IPS DF 6.9 (cell line): Measurements from ENCODE around the gene GOLPH3L.
"Not testable (repeated sequence)": the region's sequence is repeated elsewhere in the genome, so short reads cannot be mapped to it uniquely, and the experiment has no call there.

Source experiments
- DNase-seq: peaks from one replicate; pipeline ENCODE4 v3.0.0-alpha.2; 2013; ENCODE audit warnings: low read depth, low spot score
- H3K27ac ChIP-seq: one replicate; pipeline ENCODE4 v1.5.1; 2013; ENCODE audit warnings: low read length, control low read depth
- H3K27me3 ChIP-seq: 2 replicates; pipeline ENCODE4 v1.6.1; 2013; ENCODE audit warnings: mild to moderate bottlenecking, low read length; ENCODE audit not compliant: control insufficient read depth, insufficient read depth
- H3K36me3 ChIP-seq: 2 replicates; pipeline ENCODE4 v1.6.1; 2013; ENCODE audit warnings: low read length; ENCODE audit not compliant: control insufficient read depth, insufficient read depth
- H3K4me1 ChIP-seq: 2 replicates; pipeline ENCODE4 v1.6.1; 2013; ENCODE audit warnings: low read length; ENCODE audit not compliant: control insufficient read depth, insufficient read depth
- H3K4me3 ChIP-seq: 2 replicates; pipeline ENCODE4 v1.5.1; 2013; ENCODE audit warnings: mild to moderate bottlenecking, low read length
- H3K9me3 ChIP-seq: 2 replicates; pipeline ENCODE4 v1.6.1; 2013; ENCODE audit warnings: low read length, inconsistent platforms; ENCODE audit not compliant: control insufficient read depth, insufficient read depth
- WGBS: extraction: QIAGEN DNeasy Blood & Tissue Kit; methylation state at CpG from one replicate; pipeline ENCODE4 v1.1.7; 2013; ENCODE audit warnings: mixed read lengths, missing lambda C conversion rate; ENCODE audit not compliant: insufficient read length, insufficient coverage; 5-methylcytosine and 5-hydroxymethylcytosine counted together

Gene GOLPH3L

GRCh38 chr1:150696995-150697927 is at the start of gene GOLPH3L:
GOLPH3L (minus strand) TSS chr1:150697154; CDS start chr1:150694838, 2,316 bp downstream.
- WGBS, result no CpG with 5 or more reads among the region's 18 CpGs
- no peaks in the 10 kb centered on the region for H3K27me3 ChIP-seq
- no peak within 1 kb of the TSS for H3K27ac ChIP-seq
- H3K36me3 ChIP-seq, result no peaks in the 10 kb centered on the region
- H3K9me3 ChIP-seq, result no peaks in the 10 kb centered on the region
- peak within 1 kb of the TSS; percentile 94; the same call in 1 of the 2 replicates for H3K4me3 ChIP-seq
- DNase-seq, result peak; percentile 97
- no peaks in the 10 kb centered on the region for H3K4me1 ChIP-seq

GRCh38 chr1:150730130-150730721 is 33.3 kb upstream of the GOLPH3L start:
- Histone ChIP-seq H3K36me3 (no peaks in the 10 kb centered on the region), H3K27me3 (no peaks in the 10 kb centered on the region), H3K27ac (no peak overlapping the region), H3K9me3 (no peaks in the 10 kb centered on the region), H3K4me1 (no peaks in the 10 kb centered on the region), H3K4me3 (no peak overlapping the region)
- no CpG with 5 or more reads among the region's 3 CpGs for WGBS
- DNase-seq, result no peak

- no peaks in the 10 kb centered on the region for H3K36me3 ChIP-seq
- WGBS, result no CpG with 5 or more reads among the region's 2 CpGs
- no peak for DNase-seq
- H3K27me3 ChIP-seq, result no peaks in the 10 kb centered on the region
- no peaks in the 10 kb centered on the region for H3K4me1 ChIP-seq
- no peaks in the 10 kb centered on the region for H3K9me3 ChIP-seq
- no peak overlapping the region for H3K4me3 ChIP-seq
- no peak overlapping the region for H3K27ac ChIP-seq
Measured at GRCh38 chr1:150724336-150724735, 27.4 kb upstream of the GOLPH3L start.

- DNase-seq, result no peak
Measured at GRCh38 chr1:150720703-150721102, 23.7 kb upstream of the GOLPH3L start, which contains the start of gene HORMAD1. HORMAD1 (minus strand) TSS chr1:150720895; CDS start chr1:150719505, 1,390 bp downstream.

GRCh38 chr1:150720098-150720497 is 23.1 kb upstream of the GOLPH3L start:
- no CpG with 5 or more reads among the region's 21 CpGs for WGBS
- no peak for DNase-seq
- H3K4me3 ChIP-seq, result no peak overlapping the region

More at GRCh38 chr1:150720703-150721102, 23.7 kb upstream of the GOLPH3L start, which contains the start of gene HORMAD1:
- H3K4me1 ChIP-seq, result no peaks in the 10 kb centered on the region
- H3K4me3 ChIP-seq, result no peak within 1 kb of the TSS; the same call in 1 of the 2 replicates
- no peaks in the 10 kb centered on the region for H3K27me3 ChIP-seq
- no peaks in the 10 kb centered on the region for H3K36me3 ChIP-seq
- no peaks in the 10 kb centered on the region for H3K9me3 ChIP-seq
- WGBS, result no CpG with 5 or more reads among the region's 24 CpGs
- no peak within 1 kb of the TSS for H3K27ac ChIP-seq

GRCh38 chr1:150718225-150718891 is 21.4 kb upstream of the GOLPH3L start:
- Histone ChIP-seq H3K9me3 (no peaks in the 10 kb centered on the region), H3K4me3 (no peak overlapping the region), H3K27me3 (no peaks in the 10 kb centered on the region), H3K27ac (no peak overlapping the region), H3K4me1 (no peaks in the 10 kb centered on the region), H3K36me3 (no peaks in the 10 kb centered on the region)
- WGBS, result 100% methylated on average over 1 of the region's 11 CpGs
- DNase-seq, result no peak

More at GRCh38 chr1:150720098-150720497, 23.1 kb upstream of the GOLPH3L start:
- Histone ChIP-seq H3K36me3 (no peaks in the 10 kb centered on the region), H3K27me3 (no peaks in the 10 kb centered on the region), H3K9me3 (no peaks in the 10 kb centered on the region), H3K27ac (no peak overlapping the region), H3K4me1 (no peaks in the 10 kb centered on the region)

GRCh38 chr1:150709031-150709430 is 12.1 kb upstream of the GOLPH3L start:
- H3K27ac ChIP-seq, DNase-seq, H3K4me3 ChIP-seq, H3K9me3 ChIP-seq, H3K4me1 ChIP-seq, H3K27me3 ChIP-seq, H3K36me3 ChIP-seq: not testable (repeated sequence)
- WGBS, result no CpG with 5 or more reads among the region's 1 CpG

- H3K36me3 ChIP-seq, result no peaks in the 10 kb centered on the region
- no peaks in the 10 kb centered on the region; the same call in 1 of the 2 replicates for H3K4me1 ChIP-seq
- H3K27me3 ChIP-seq, result no peaks in the 10 kb centered on the region
- no peaks in the 10 kb centered on the region for H3K9me3 ChIP-seq
- no CpG with 5 or more reads among the region's 2 CpGs for WGBS
- no peak overlapping the region for H3K27ac ChIP-seq
- DNase-seq, result no peak
- no peak overlapping the region for H3K4me3 ChIP-seq
Measured at GRCh38 chr1:150708595-150708994, 11.6 kb upstream of the GOLPH3L start.

- no peak for DNase-seq
- no CpG with 5 or more reads among the region's 1 CpG for WGBS
- Histone ChIP-seq H3K27me3 (no peaks in the 10 kb centered on the region), H3K9me3 (no peaks in the 10 kb centered on the region), H3K4me3 (no peak overlapping the region), H3K4me1 (no peaks in the 10 kb centered on the region), H3K27ac (no peak overlapping the region), H3K36me3 (no peaks in the 10 kb centered on the region)
Measured at GRCh38 chr1:150706091-150706490, 9.1 kb upstream of the GOLPH3L start.

GRCh38 chr1:150703427-150703826 is 6.5 kb upstream of the GOLPH3L start:
- no peaks in the 10 kb centered on the region for H3K36me3 ChIP-seq
- no peak overlapping the region for H3K4me3 ChIP-seq
- H3K9me3 ChIP-seq, result no peaks in the 10 kb centered on the region
- H3K27ac ChIP-seq, result no peak overlapping the region
- no peaks in the 10 kb centered on the region for H3K4me1 ChIP-seq
- no peak for DNase-seq
- H3K27me3 ChIP-seq, result no peaks in the 10 kb centered on the region
